Activated B cell treated with CpG ODN at 0.5 μM for 24 hours (primary cell): ENCODE data around the gene DEK. TPM values are rescaled to one million over a fixed set of nuclear protein-coding genes. Genes with fewer than 3 reads are reported as not detected.

Experiments used
- ATAC-seq: fragments of 200-7000 bp; cut with Tn5 transposase; one replicate; pipeline ENCODE4 v1.10.0; 2021; ENCODE audit warnings: low read depth, mild to moderate bottlenecking, moderate library complexity
- CTCF ChIA-PET: fragments of 350-600 bp; sonication (Branson Sonifier 250); formaldehyde crosslinking; loops from one replicate; lab custom pipeline; 2021; ENCODE audit warnings: antibody characterized with exemption; lab: Charles Lee
- POLR2A ChIA-PET: fragments of 350-600 bp; sonication (Branson Sonifier 250); formaldehyde crosslinking; loops from one replicate; lab custom pipeline; 2021; ENCODE audit warnings: antibody characterized with exemption; lab: Charles Lee
- DNase-seq: peaks from one replicate; pipeline ENCODE4 v3.0.0; 2022
- H3K27ac Mint-ChIP-seq: one replicate; pipeline ENCODE4 v1.8.0; 2020; ENCODE audit warnings: mixed read lengths
- H3K27me3 Mint-ChIP-seq: one replicate; pipeline ENCODE4 v1.8.0; 2021; ENCODE audit warnings: mixed read lengths
- H3K36me3 Mint-ChIP-seq: one replicate; pipeline ENCODE4 v1.8.0; 2021; ENCODE audit warnings: low read depth, mixed read lengths
- H3K4me1 Mint-ChIP-seq: one replicate; pipeline ENCODE4 v1.8.0; 2021; ENCODE audit warnings: mixed read lengths
- H3K4me3 Mint-ChIP-seq: one replicate; pipeline ENCODE4 v1.8.0; 2020; ENCODE audit warnings: mild to moderate bottlenecking, mixed read lengths
- H3K9me3 Mint-ChIP-seq: one replicate; pipeline ENCODE4 v1.8.0; 2020; ENCODE audit warnings: mixed read lengths
- CTCF ChIP-seq: fragments of 200-600 bp; IDR thresholded peaks from one replicate; pipeline ENCODE4 v1.8.0; 2022; ENCODE audit warnings: antibody characterized with exemption, mild to moderate bottlenecking
- intact Hi-C: fragments of 100-400 bp; cut with micrococcal nuclease; formaldehyde crosslinking; loops from one replicate; pipeline ENCODE4 v1.15.1; 2024
- total RNA-seq: library from RNA; stranded (reverse); gene quantifications from 2 replicates; pipeline ENCODE4 v1.2.3, GENCODE V29; 2022

DEK gene
- total RNA-seq, 1 donor from 2014 or later: 80.8 TPM

GRCh38 chr6:18306977-18307376 is 42.6 kb upstream of the DEK start:
- CTCF ChIA-PET: interaction anchor here (1.2 kb wide), 1 partner anchor 15 kb away, joined by 3 read pairs; no protein-coding TSS in a partner anchor

GRCh38 chr6:18302561-18303439 is 38.5 kb upstream of the DEK start:
- Mint-ChIP-seq H3K27ac (no peak overlapping the region), H3K36me3 (no peaks in the 10 kb centered on the region), H3K27me3 (no peaks in the 10 kb centered on the region), H3K4me3 (no peak overlapping the region), H3K4me1 (no peaks in the 10 kb centered on the region), H3K9me3 (no peaks in the 10 kb centered on the region)
- no peak for TF ChIP-seq CTCF
- intact Hi-C loops: loop anchor here (5.0 kb wide), 1 partner anchor 180 kb away; the partner anchor contains the start of gene NHLRC1
- no peak for ATAC-seq
- DNase-seq: no peak
- ChIA-PET POLR2A (no interaction called here), CTCF (interaction anchor here (1.6 kb wide), 1 partner anchor 181 kb away, joined by 7 read pairs; no protein-coding TSS in a partner anchor)

More at GRCh38 chr6:18306977-18307376, 42.6 kb upstream of the DEK start:
- no peaks in the 10 kb centered on the region for H3K9me3 Mint-ChIP-seq
- no peaks in the 10 kb centered on the region for H3K4me1 Mint-ChIP-seq
- H3K27ac Mint-ChIP-seq: no peak overlapping the region
- no peak for TF ChIP-seq CTCF
- peaks cover 5% of the 10 kb centered on the region for H3K27me3 Mint-ChIP-seq
- DNase-seq: no peak
- ATAC-seq: no peak
- H3K36me3 Mint-ChIP-seq: no peaks in the 10 kb centered on the region
- POLR2A ChIA-PET: no interaction called here
- H3K4me3 Mint-ChIP-seq: no peak overlapping the region
- intact Hi-C loops: no loop called here

- Mint-ChIP-seq H3K36me3 (no peaks in the 10 kb centered on the region), H3K4me1 (no peaks in the 10 kb centered on the region), H3K27me3 (peaks cover 18% of the 10 kb centered on the region), H3K4me3 (no peak overlapping the region), H3K27ac (no peak overlapping the region), H3K9me3 (no peaks in the 10 kb centered on the region)
- TF ChIP-seq CTCF: no peak
- intact Hi-C loops: no loop called here
- no peak for DNase-seq
- CTCF ChIA-PET: no interaction called here
- POLR2A ChIA-PET: no interaction called here
- ATAC-seq: no peak
Measured at GRCh38 chr6:18293076-18293904, 29.0 kb upstream of the DEK start.

- Mint-ChIP-seq H3K4me1 (no peaks in the 10 kb centered on the region), H3K36me3 (no peaks in the 10 kb centered on the region), H3K27me3 (peaks cover 20% of the 10 kb centered on the region), H3K27ac (no peak overlapping the region), H3K9me3 (no peaks in the 10 kb centered on the region), H3K4me3 (no peak overlapping the region)
- no peak for TF ChIP-seq CTCF
- intact Hi-C loops: no loop called here
- CTCF ChIA-PET: no interaction called here
- ATAC-seq (no peak), DNase-seq (no peak)
- POLR2A ChIA-PET: no interaction called here
Measured at GRCh38 chr6:18289283-18289682, 25.0 kb upstream of the DEK start.

GRCh38 chr6:18284261-18284660 is 19.9 kb upstream of the DEK start:
- intact Hi-C loops: no loop called here
- no peaks in the 10 kb centered on the region for H3K9me3 Mint-ChIP-seq
- ATAC-seq: no peak

More at GRCh38 chr6:18284261-18284660, 19.9 kb upstream of the DEK start:
- DNase-seq: no peak
- Mint-ChIP-seq H3K27me3 (peaks cover 26% of the 10 kb centered on the region), H3K4me3 (no peak overlapping the region), H3K4me1 (no peaks in the 10 kb centered on the region), H3K36me3 (no peaks in the 10 kb centered on the region), H3K27ac (no peak overlapping the region)
- CTCF ChIA-PET: no interaction called here
- no peak for TF ChIP-seq CTCF
- POLR2A ChIA-PET: no interaction called here
